ENCODE results near the gene IPO13.

Gene IPO13

GRCh38 chr1:43994071-43994470, 47.3 kb downstream of the IPO13 start:
- Histone ChIP-seq H3K4me3 (no peak overlapping the region), H3K27ac (no peak overlapping the region)
- DNase-seq (ENCODE audit: low spot score): no peak
- no peak for TF ChIP-seq CTCF (IDR thresholded peaks at IDR 0.05)

- Histone ChIP-seq H3K27ac (no peak overlapping the region), H3K4me3 (no peak overlapping the region)
- no peak for TF ChIP-seq CTCF (IDR thresholded peaks at IDR 0.05)
- DNase-seq (ENCODE audit: low spot score): no peak
Observed at GRCh38 chr1:43994794-43995790, 48.3 kb downstream of the IPO13 start.

- no peak overlapping the region for H3K27ac ChIP-seq
- no peak for DNase-seq (ENCODE audit: low spot score)
- no peak overlapping the region for H3K4me3 ChIP-seq
- no peak for TF ChIP-seq CTCF (IDR thresholded peaks at IDR 0.05)
Observed at GRCh38 chr1:43995984-43996732, 49.4 kb downstream of the IPO13 start.

- H3K27ac ChIP-seq: peak overlapping the region in 1 of 2 donors; percentile 3
- H3K4me3 ChIP-seq: no peak overlapping the region
- no peak for TF ChIP-seq CTCF (IDR thresholded peaks at IDR 0.05)
- DNase-seq (ENCODE audit: low spot score): no peak
Observed at GRCh38 chr1:43996733-43997115, 50.0 kb downstream of the IPO13 start.

- H3K4me3 ChIP-seq: no peak overlapping the region
- no peak for TF ChIP-seq CTCF (IDR thresholded peaks at IDR 0.05)
- DNase-seq (ENCODE audit: low spot score): no peak
- peak overlapping the region in 1 of 2 donors; percentile 3 for H3K27ac ChIP-seq
Observed at GRCh38 chr1:43997295-43997999, 50.7 kb downstream of the IPO13 start.

GRCh38 chr1:43998000-43998378, 51.2 kb downstream of the IPO13 start:
- no peak overlapping the region for H3K27ac ChIP-seq
- DNase-seq (ENCODE audit: low spot score): no peak
- no peak for TF ChIP-seq CTCF (IDR thresholded peaks at IDR 0.05)
- H3K4me3 ChIP-seq: no peak overlapping the region

Measured in coronary artery (tissue), 2 donors.